Osteocyte (in vitro differentiated cells): ENCODE measurements around the gene CTRB2. TPM values are rescaled to one million over a fixed set of nuclear protein-coding genes. Genes with fewer than 3 reads are reported as not detected.
"Not testable (repeated sequence)": the region's sequence is repeated elsewhere in the genome, so short reads cannot be mapped to it uniquely, and the experiment has no call there.

ENCODE experiments used
- DNase-seq: peaks from one replicate; pipeline ENCODE4 v3.0.0; 2021; ENCODE audit warnings: mixed read lengths; ENCODE audit not compliant: unreplicated experiment; ENCODE audit errors: extremely low spot score
- H3K27ac Mint-ChIP-seq: one replicate; pipeline ENCODE4 v1.8.0; 2021; ENCODE audit warnings: mild to moderate bottlenecking, mixed read lengths; ENCODE audit not compliant: unreplicated experiment
- H3K27me3 Mint-ChIP-seq: one replicate; pipeline ENCODE4 v1.8.0; 2021; ENCODE audit warnings: mixed read lengths; ENCODE audit not compliant: unreplicated experiment
- H3K36me3 Mint-ChIP-seq: one replicate; pipeline ENCODE4 v1.8.0; 2021; ENCODE audit warnings: mixed read lengths; ENCODE audit not compliant: unreplicated experiment
- H3K4me1 Mint-ChIP-seq: one replicate; pipeline ENCODE4 v1.8.0; 2021; ENCODE audit warnings: mixed read lengths; ENCODE audit not compliant: unreplicated experiment
- H3K4me3 Mint-ChIP-seq: one replicate; pipeline ENCODE4 v1.8.0; 2021; ENCODE audit warnings: mild to moderate bottlenecking, moderate library complexity, mixed read lengths; ENCODE audit not compliant: unreplicated experiment
- H3K9me3 Mint-ChIP-seq: one replicate; pipeline ENCODE4 v1.8.0; 2021; ENCODE audit warnings: mixed read lengths; ENCODE audit not compliant: unreplicated experiment
- CTCF ChIP-seq: fragments of 200-600 bp; sonication (generic); IDR thresholded peaks from 2 replicates; pipeline ENCODE4 v1.5.0; 2021; ENCODE audit warnings: antibody characterized with exemption, mild to moderate bottlenecking, moderate library complexity
- total RNA-seq: library from RNA; stranded (reverse); gene quantifications from 2 replicates; pipeline ENCODE4 v1.2.1, GENCODE V29; 2021

The CTRB2 gene
- total RNA-seq, 1 donor from 2014 or later = not detected

GRCh38 chr16:75209944-75210343 is 3.0 kb upstream of the CTRB2 start:
- Mint-ChIP-seq H3K27ac (no peak overlapping the region), H3K9me3 (no peaks in the 10 kb centered on the region), H3K27me3 (peaks cover 2% of the 10 kb centered on the region), H3K4me3 (no peak overlapping the region), H3K36me3 (no peaks in the 10 kb centered on the region), H3K4me1 (no peaks in the 10 kb centered on the region)
- DNase-seq = no peak
- TF ChIP-seq CTCF = no peak

GRCh38 chr16:75209514-75209913 is 2.6 kb upstream of the CTRB2 start:
- not testable (repeated sequence) for DNase-seq, H3K27ac Mint-ChIP-seq, H3K36me3 Mint-ChIP-seq, H3K4me1 Mint-ChIP-seq, H3K4me3 Mint-ChIP-seq, H3K9me3 Mint-ChIP-seq, H3K27me3 Mint-ChIP-seq

GRCh38 chr16:75208861-75209505 is 2.0 kb upstream of the CTRB2 start:
- Mint-ChIP-seq H3K27ac (no peak overlapping the region), H3K4me3 (no peak overlapping the region), H3K9me3 (no peaks in the 10 kb centered on the region), H3K36me3 (no peaks in the 10 kb centered on the region), H3K27me3 (peaks cover 2% of the 10 kb centered on the region), H3K4me1 (no peaks in the 10 kb centered on the region)
- no peak for TF ChIP-seq CTCF
- DNase-seq = no peak

- TF ChIP-seq CTCF = no peak
- H3K27ac Mint-ChIP-seq = no peak overlapping the region
- no peak overlapping the region for H3K4me3 Mint-ChIP-seq
- no peaks in the 10 kb centered on the region for H3K36me3 Mint-ChIP-seq
- DNase-seq = no peak
- H3K9me3 Mint-ChIP-seq = no peaks in the 10 kb centered on the region
- H3K27me3 Mint-ChIP-seq = peaks cover 2% of the 10 kb centered on the region
- H3K4me1 Mint-ChIP-seq = no peaks in the 10 kb centered on the region
These were observed 1.4 kb upstream of the CTRB2 start for GRCh38 chr16:75208242-75208825.

GRCh38 chr16:75207831-75208230 is 870 bp upstream of the CTRB2 start:
- no peak for DNase-seq
- no peak for TF ChIP-seq CTCF

GRCh38 chr16:75205961-75206748 is 806 bp downstream of the CTRB2 start:
- DNase-seq, H3K4me3 Mint-ChIP-seq, H3K9me3 Mint-ChIP-seq, H3K27ac Mint-ChIP-seq, H3K27me3 Mint-ChIP-seq, H3K36me3 Mint-ChIP-seq, H3K4me1 Mint-ChIP-seq: not testable (repeated sequence)

More at GRCh38 chr16:75207831-75208230, 870 bp upstream of the CTRB2 start:
- peaks cover 2% of the 10 kb centered on the region for H3K27me3 Mint-ChIP-seq
- H3K4me1 Mint-ChIP-seq = no peaks in the 10 kb centered on the region
- no peaks in the 10 kb centered on the region for H3K9me3 Mint-ChIP-seq
- H3K4me3 Mint-ChIP-seq = no peak overlapping the region
- no peaks in the 10 kb centered on the region for H3K36me3 Mint-ChIP-seq
- no peak overlapping the region for H3K27ac Mint-ChIP-seq

GRCh38 chr16:75205438-75205837 is 1.5 kb downstream of the CTRB2 start:
- not testable (repeated sequence) for H3K27me3 Mint-ChIP-seq, H3K9me3 Mint-ChIP-seq, DNase-seq, H3K4me3 Mint-ChIP-seq, H3K36me3 Mint-ChIP-seq, H3K27ac Mint-ChIP-seq, H3K4me1 Mint-ChIP-seq

GRCh38 chr16:75204905-75205304 is 2.1 kb downstream of the CTRB2 start:
- not testable (repeated sequence) for H3K27me3 Mint-ChIP-seq, H3K9me3 Mint-ChIP-seq, H3K4me1 Mint-ChIP-seq, H3K36me3 Mint-ChIP-seq, DNase-seq, H3K27ac Mint-ChIP-seq, H3K4me3 Mint-ChIP-seq
